B cell (primary cell): Measurements from ENCODE around the gene CHKA. TPM values are rescaled to one million over a fixed set of nuclear protein-coding genes. Genes with fewer than 3 reads are reported as not detected.
A peak's percentile ranks its signal among the peaks of the same experiment; 100 is the strongest.

Experiments used
- ATAC-seq: fragments of 200-7000 bp; cut with Tn5 transposase; one replicate; pipeline ENCODE4 v1.10.0; 2021; ENCODE audit warnings: low read depth, mild to moderate bottlenecking, moderate number of reproducible peaks, moderate library complexity
- CTCF ChIA-PET: fragments of 350-600 bp; sonication (Branson Sonifier 250); formaldehyde crosslinking; loops from one replicate; lab custom pipeline; 2021; ENCODE audit warnings: antibody characterized with exemption, inconsistent platforms; lab: Charles Lee
- POLR2A ChIA-PET: fragments of 350-600 bp; sonication (Branson Sonifier 250); formaldehyde crosslinking; loops from one replicate; lab custom pipeline; 2021; ENCODE audit warnings: antibody characterized with exemption; lab: Charles Lee
- DNase-seq: peaks from one replicate; pipeline ENCODE4 v3.0.0; 2013
- H2AFZ ChIP-seq: 2 replicates; pipeline ENCODE4 v1.6.1; 2012; ENCODE audit warnings: mild to moderate bottlenecking, low read depth, low read length; ENCODE audit not compliant: insufficient read depth, poor library complexity, severe bottlenecking
- H3K27ac ChIP-seq, 2 donors: 1 replicate in 1 of 2; 2 replicates in 1 of 2; pipeline ENCODE4 v1.5.1; 2012 to 2013; ENCODE audit warnings: low read length in 2 of 2, mild to moderate bottlenecking in 2 of 2, moderate library complexity in 1 of 2
- H3K27me3 ChIP-seq, 4 experiments: fragments of 200-600 bp in 1 of 4; sonication (generic) in 1 of 4; replicated peaks in 1 of 4; 1 replicate in 2 of 4; 2 replicates in 2 of 4; pipeline versions ENCODE4 v1.6.1 to v1.7.0; 2013 to 2016; ENCODE audit warnings: low read length in 3 of 4, mild to moderate bottlenecking in 2 of 4, mixed read lengths in 1 of 4, moderate library complexity in 1 of 4; ENCODE audit not compliant: insufficient read depth in 4 of 4, control insufficient read depth in 3 of 4; ENCODE audit errors: control extremely low read depth in 1 of 4
- H3K36me3 ChIP-seq, 2 experiments: replicated peaks in 1 of 2; 1 replicate in 1 of 2; 2 replicates in 1 of 2; pipeline versions ENCODE4 v1.6.1 to v1.7.1; 2013; ENCODE audit warnings: low read length in 1 of 2; ENCODE audit not compliant: insufficient read depth in 2 of 2, control insufficient read depth in 1 of 2; ENCODE audit errors: control extremely low read depth in 1 of 2, extremely low read depth in 1 of 2
- H3K4me1 ChIP-seq, 2 donors: fragments of 200-600 bp in 1 of 2; sonication (generic) in 1 of 2; 1 replicate in 1 of 2; 2 replicates in 1 of 2; pipeline versions ENCODE4 v1.5.1 to v1.6.1; 2013 to 2017; ENCODE audit warnings: low read length in 2 of 2; ENCODE audit not compliant: control insufficient read depth in 2 of 2, insufficient read depth in 2 of 2
- H3K4me2 ChIP-seq: replicated peaks from 2 replicates; pipeline ENCODE3; 2012; ENCODE audit warnings: mild to moderate bottlenecking, low read depth, low read length; ENCODE audit not compliant: poor library complexity, severe bottlenecking
- H3K4me3 ChIP-seq, 5 experiments: fragments of 200-600 bp in 1 of 5; sonication (generic) in 1 of 5; 1 replicate in 3 of 5; 2 replicates in 2 of 5; pipeline versions ENCODE4 v1.5.1 to v1.7.0; 2011 to 2016; ENCODE audit warnings: low read length in 4 of 5, mild to moderate bottlenecking in 4 of 5, low read depth in 2 of 5, control low read depth in 1 of 5, moderate library complexity in 1 of 5; ENCODE audit not compliant: insufficient read depth in 1 of 5; ENCODE audit errors: control extremely low read depth in 1 of 5, extremely low read depth in 1 of 5
- H3K79me2 ChIP-seq: fragments of 200-600 bp; sonication (generic); one replicate; pipeline ENCODE4 v1.6.0; 2016; ENCODE audit warnings: low read length; ENCODE audit not compliant: control insufficient read depth, insufficient read depth
- H3K9ac ChIP-seq: fragments of 200-600 bp; sonication (generic); 2 replicates; pipeline ENCODE4 v1.6.1; 2017; ENCODE audit warnings: mild to moderate bottlenecking, low read length, moderate library complexity
- H3K9me3 ChIP-seq, 3 donors: one replicate each; pipeline versions ENCODE4 v1.6.1 to v1.7.1; 2013; ENCODE audit warnings: low read length in 2 of 3; ENCODE audit not compliant: control insufficient read depth in 2 of 3, insufficient read depth in 1 of 3; ENCODE audit errors: control extremely low read depth in 1 of 3
- H4K20me1 ChIP-seq: 2 replicates; pipeline ENCODE4 v1.6.0; 2012; ENCODE audit warnings: mild to moderate bottlenecking, low read length; ENCODE audit not compliant: insufficient read depth, control insufficient read depth, poor library complexity, severe bottlenecking
- H3K27ac Mint-ChIP-seq: one replicate; pipeline ENCODE4 v1.8.0; 2021; ENCODE audit warnings: mixed read lengths
- H3K27me3 Mint-ChIP-seq: one replicate; pipeline ENCODE4 v1.8.0; 2021; ENCODE audit warnings: mixed read lengths
- H3K4me1 Mint-ChIP-seq: one replicate; pipeline ENCODE4 v1.8.0; 2021; ENCODE audit warnings: mixed read lengths
- H3K4me3 Mint-ChIP-seq: one replicate; pipeline ENCODE4 v1.8.0; 2021; ENCODE audit warnings: mixed read lengths
- H3K9me3 Mint-ChIP-seq: one replicate; pipeline ENCODE4 v1.8.0; 2022; ENCODE audit warnings: mixed read lengths; ENCODE audit not compliant: insufficient read depth
- CTCF ChIP-seq: fragments of 200-600 bp; IDR thresholded peaks from one replicate; pipeline ENCODE4 v1.8.0; 2022; ENCODE audit warnings: antibody characterized with exemption, mild to moderate bottlenecking
- EZH2 ChIP-seq: IDR thresholded peaks from 2 replicates; pipeline ENCODE4 v1.6.1; 2012; ENCODE audit warnings: borderline replicate concordance, low read depth, mild to moderate bottlenecking, moderate library complexity, low read length; ENCODE audit not compliant: insufficient read depth, poor library complexity, severe bottlenecking
- WGBS: methylation state at CpG from one replicate; pipeline ENCODE4 v1.1.5; 2013; ENCODE audit warnings: missing lambda C conversion rate; ENCODE audit not compliant: insufficient coverage; 5-methylcytosine and 5-hydroxymethylcytosine counted together
- intact Hi-C: fragments of 100-400 bp; cut with micrococcal nuclease; formaldehyde crosslinking; loops from one replicate; pipeline ENCODE4 v1.10.0; 2022
- polyA plus RNA-seq: library from polyadenylated mRNA; depleted of rRNA; stranded (reverse); fragments of >200 nt; gene quantifications from 2 replicates; pipeline ENCODE4 v1.2.3, GENCODE V29; 2012
- total RNA-seq, 2 donors: library from RNA; stranded (reverse); fragments of 120-200 nt in 1 of 2; gene quantifications; 1 replicate in 1 of 2; 2 replicates in 1 of 2; pipeline versions ENCODE4 v1.2.3 to v1.2.4, GENCODE V29; 2013 to 2022

The CHKA gene
- total and polyA plus RNA-seq, 2 donors (not counting 1 experiment from before 2014, with no cell fraction given) = 10.6 to 20.6 TPM

- Histone ChIP-seq H3K9ac (no peak overlapping the region), H3K4me2 (peak overlapping the region; percentile 99), H3K4me3 (no peak overlapping the region), H3K36me3 (peaks cover 0 to 14% of the 10 kb centered on the region in 2 experiments), H3K27me3 (no peaks in the 10 kb centered on the region), H3K9me3 (no peaks in the 10 kb centered on the region), H3K4me1 (peaks cover 12 to 20% of the 10 kb centered on the region in 2 donors), H2AFZ (no peak overlapping the region), H3K27ac (no peak overlapping the region), H3K79me2 (peaks cover 21% of the 10 kb centered on the region), H4K20me1 (peaks cover 12% of the 10 kb centered on the region)
- TF ChIP-seq EZH2 = no peak
- TF ChIP-seq CTCF = no peak
- Mint-ChIP-seq H3K9me3 (no peaks in the 10 kb centered on the region), H3K4me3 (peak overlapping the region; percentile 100), H3K27ac (no peak overlapping the region), H3K4me1 (peaks cover 21% of the 10 kb centered on the region), H3K27me3 (no peaks in the 10 kb centered on the region)
- WGBS = 96% methylated on average over 10 of the region's 12 CpGs
- DNase-seq (no peak), ATAC-seq (no peak)
- CTCF ChIA-PET = interaction anchor here (0.6 to 1.7 kb wide), 4 partner anchors 10 to 180 kb away, joined by 3 to 6 read pairs (median 3); partner anchors contain the start of gene TCIRG1
- intact Hi-C loops = no loop called here
- POLR2A ChIA-PET = no interaction called here
These were observed 92.2 kb downstream of the CHKA start for GRCh38 chr11:68028802-68029545.

GRCh38 chr11:68027667-68028066, 93.5 kb downstream of the CHKA start:
- intact Hi-C loops = no loop called here
- no peaks in the 10 kb centered on the region for H3K9me3 ChIP-seq
- H3K36me3 ChIP-seq = peaks cover 0 to 5% of the 10 kb centered on the region in 2 experiments
- Mint-ChIP-seq H3K9me3 (no peaks in the 10 kb centered on the region), H3K27ac (no peak overlapping the region), H3K27me3 (no peaks in the 10 kb centered on the region), H3K4me1 (peaks cover 21% of the 10 kb centered on the region), H3K4me3 (no peak overlapping the region)
- ATAC-seq (no peak), DNase-seq (no peak)
- peaks cover 19% of the 10 kb centered on the region for H3K79me2 ChIP-seq
- no peak overlapping the region for H3K9ac ChIP-seq
- no peak overlapping the region for H3K27ac ChIP-seq
- 98% methylated on average over 21 of the region's 21 CpGs for WGBS
- CTCF ChIA-PET = interaction anchor here (0.8 to 1.7 kb wide), 2 partner anchors 21 to 181 kb away, joined by 3 to 6 read pairs; no protein-coding TSS in a partner anchor
- peaks cover 12 to 20% of the 10 kb centered on the region in 2 donors for H3K4me1 ChIP-seq
- no peaks in the 10 kb centered on the region for H3K27me3 ChIP-seq
- POLR2A ChIA-PET = no interaction called here
- H3K4me3 ChIP-seq = no peak overlapping the region
- peaks cover 3% of the 10 kb centered on the region for H4K20me1 ChIP-seq
- H3K4me2 ChIP-seq = no peak overlapping the region
- TF ChIP-seq CTCF (no peak), EZH2 (no peak)
- no peak overlapping the region for H2AFZ ChIP-seq
